K562 (cell line): ENCODE results near the gene ESR2. TPM values are rescaled to one million over a fixed set of nuclear protein-coding genes. Genes with fewer than 3 reads are reported as not detected.

Experiments
- ATF2 ChIP-seq: sonication (generic); formaldehyde crosslinking; IDR thresholded peaks from 2 replicates; pipeline ENCODE4 v1.8.1; 2022; ENCODE audit warnings: missing genetic modification reagents
- CHD2 ChIP-seq: IDR thresholded peaks from 2 replicates; pipeline ENCODE4 v1.6.1; 2011; ENCODE audit warnings: low read depth, low read length
- DDX20 ChIP-seq: fragments of 450-650 bp; IDR thresholded peaks from 2 replicates; pipeline ENCODE4 v1.6.1; 2016; ENCODE audit warnings: missing genetic modification characterization, low read depth, mild to moderate bottlenecking, missing compliant biosample characterization, moderate library complexity
- IRF2 ChIP-seq: sonication (generic); formaldehyde crosslinking; IDR thresholded peaks from 2 replicates; pipeline ENCODE4 v1.8.1; 2022; ENCODE audit warnings: mild to moderate bottlenecking, missing genetic modification reagents
- MEF2A ChIP-seq: IDR thresholded peaks from 2 replicates; pipeline ENCODE4 v1.6.1; 2011; ENCODE audit warnings: low read depth, mild to moderate bottlenecking, low read length, moderate library complexity; ENCODE audit not compliant: control insufficient read depth
- MXI1 ChIP-seq: IDR thresholded peaks from 2 replicates; pipeline ENCODE4 v1.6.1; 2011; ENCODE audit warnings: low read depth, mild to moderate bottlenecking, improper control_type of control experiment, low read length
- NFE2L1 ChIP-seq: fragments of 450-650 bp; IDR thresholded peaks from 2 replicates; pipeline ENCODE4 v1.6.1; 2016; ENCODE audit warnings: missing genetic modification characterization, low read depth, mild to moderate bottlenecking, missing compliant biosample characterization, moderate library complexity, borderline replicate concordance
- NUFIP1 ChIP-seq: fragments of 450-650 bp; IDR thresholded peaks from 2 replicates; pipeline ENCODE4 v1.6.1; 2018; ENCODE audit not compliant: partially characterized antibody
- ZHX1 ChIP-seq: fragments of 150-350 bp; conservative IDR thresholded peaks from 2 replicates; pipeline ENCODE4 v1.6.1; 2014; ENCODE audit warnings: low read length
- polyA plus RNA-seq, 8 experiments: library from polyadenylated mRNA; depleted of rRNA in 4 of 8; stranded (reverse) in 5 of 8; unstranded in 3 of 8; fragments of >200 nt; fragmentation: Nextera tagmentation in 2 of 8; fragmentation: Illumina TruSeq in 1 of 8; extraction: Ambion mirVana in 2 of 8; extraction: Trizol in 1 of 8; gene quantifications; 2 replicates each; pipeline versions ENCODE4 v1.2.1 to v1.2.3, GENCODE V29; 2011 to 2014; ENCODE audit warnings: inconsistent platforms in 1 of 8, missing spikeins in 1 of 8
- total RNA-seq, 7 experiments: library from RNA; depleted of rRNA in 6 of 7; stranded (reverse); fragments of >200 nt in 6 of 7; fragmentation: Illumina TruSeq in 2 of 7; extraction: Trizol in 2 of 7; gene quantifications; 2 replicates each; pipeline versions ENCODE4 v1.2.1 to v1.2.3, GENCODE V29; 2011 to 2021; ENCODE audit warnings: low replicate concordance in 1 of 7
- TF ChIP-seq, protein P1 (sequence below): sonication (generic); formaldehyde crosslinking; IDR thresholded peaks from 2 replicates; pipeline ENCODE4 v1.8.0; 2023; ENCODE audit warnings: mild to moderate bottlenecking, missing genetic modification reagents
- TF ChIP-seq, protein P2 (sequence below): IDR thresholded peaks from 3 replicates; pipeline ENCODE4 v1.6.1; 2011; ENCODE audit warnings: borderline replicate concordance, mild to moderate bottlenecking, moderate library complexity; ENCODE audit not compliant: insufficient read length; ENCODE audit errors: extremely low read depth
- TF ChIP-seq, protein P3 (sequence below): sonication (generic); formaldehyde crosslinking; IDR thresholded peaks from 2 replicates; pipeline ENCODE4 v1.8.0; 2022; ENCODE audit warnings: missing genetic modification reagents, mild to moderate bottlenecking, borderline replicate concordance

ESR2 gene
- total and polyA plus RNA-seq, 9 of the 15 experiments (the other 6 are each of a cell fraction or from before 2014, with no cell fraction given) = 0.07 to 3.8 (median 2.0) TPM

GRCh38 chr14:64338616-64339316, 44.6 kb upstream of the ESR2 start (continued):
- TF ChIP-seq MXI1 (no peak), NUFIP1 (no peak), ATF2 (CRISPR knock-in tag) (no peak), DDX20 (no peak), ZHX1 (no peak), NFE2L1 (no peak), IRF2 (CRISPR knock-in tag) (no peak), MEF2A (no peak), CHD2 (no peak)
- TF ChIP-seq, protein P1, sequence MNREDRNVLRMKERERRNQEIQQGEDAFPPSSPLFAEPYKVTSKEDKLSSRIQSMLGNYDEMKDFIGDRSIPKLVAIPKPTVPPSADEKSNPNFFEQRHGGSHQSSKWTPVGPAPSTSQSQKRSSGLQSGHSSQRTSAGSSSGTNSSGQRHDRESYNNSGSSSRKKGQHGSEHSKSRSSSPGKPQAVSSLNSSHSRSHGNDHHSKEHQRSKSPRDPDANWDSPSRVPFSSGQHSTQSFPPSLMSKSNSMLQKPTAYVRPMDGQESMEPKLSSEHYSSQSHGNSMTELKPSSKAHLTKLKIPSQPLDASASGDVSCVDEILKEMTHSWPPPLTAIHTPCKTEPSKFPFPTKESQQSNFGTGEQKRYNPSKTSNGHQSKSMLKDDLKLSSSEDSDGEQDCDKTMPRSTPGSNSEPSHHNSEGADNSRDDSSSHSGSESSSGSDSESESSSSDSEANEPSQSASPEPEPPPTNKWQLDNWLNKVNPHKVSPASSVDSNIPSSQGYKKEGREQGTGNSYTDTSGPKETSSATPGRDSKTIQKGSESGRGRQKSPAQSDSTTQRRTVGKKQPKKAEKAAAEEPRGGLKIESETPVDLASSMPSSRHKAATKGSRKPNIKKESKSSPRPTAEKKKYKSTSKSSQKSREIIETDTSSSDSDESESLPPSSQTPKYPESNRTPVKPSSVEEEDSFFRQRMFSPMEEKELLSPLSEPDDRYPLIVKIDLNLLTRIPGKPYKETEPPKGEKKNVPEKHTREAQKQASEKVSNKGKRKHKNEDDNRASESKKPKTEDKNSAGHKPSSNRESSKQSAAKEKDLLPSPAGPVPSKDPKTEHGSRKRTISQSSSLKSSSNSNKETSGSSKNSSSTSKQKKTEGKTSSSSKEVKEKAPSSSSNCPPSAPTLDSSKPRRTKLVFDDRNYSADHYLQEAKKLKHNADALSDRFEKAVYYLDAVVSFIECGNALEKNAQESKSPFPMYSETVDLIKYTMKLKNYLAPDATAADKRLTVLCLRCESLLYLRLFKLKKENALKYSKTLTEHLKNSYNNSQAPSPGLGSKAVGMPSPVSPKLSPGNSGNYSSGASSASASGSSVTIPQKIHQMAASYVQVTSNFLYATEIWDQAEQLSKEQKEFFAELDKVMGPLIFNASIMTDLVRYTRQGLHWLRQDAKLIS (CRISPR knock-in tag) = no peak
- TF ChIP-seq, protein P2, sequence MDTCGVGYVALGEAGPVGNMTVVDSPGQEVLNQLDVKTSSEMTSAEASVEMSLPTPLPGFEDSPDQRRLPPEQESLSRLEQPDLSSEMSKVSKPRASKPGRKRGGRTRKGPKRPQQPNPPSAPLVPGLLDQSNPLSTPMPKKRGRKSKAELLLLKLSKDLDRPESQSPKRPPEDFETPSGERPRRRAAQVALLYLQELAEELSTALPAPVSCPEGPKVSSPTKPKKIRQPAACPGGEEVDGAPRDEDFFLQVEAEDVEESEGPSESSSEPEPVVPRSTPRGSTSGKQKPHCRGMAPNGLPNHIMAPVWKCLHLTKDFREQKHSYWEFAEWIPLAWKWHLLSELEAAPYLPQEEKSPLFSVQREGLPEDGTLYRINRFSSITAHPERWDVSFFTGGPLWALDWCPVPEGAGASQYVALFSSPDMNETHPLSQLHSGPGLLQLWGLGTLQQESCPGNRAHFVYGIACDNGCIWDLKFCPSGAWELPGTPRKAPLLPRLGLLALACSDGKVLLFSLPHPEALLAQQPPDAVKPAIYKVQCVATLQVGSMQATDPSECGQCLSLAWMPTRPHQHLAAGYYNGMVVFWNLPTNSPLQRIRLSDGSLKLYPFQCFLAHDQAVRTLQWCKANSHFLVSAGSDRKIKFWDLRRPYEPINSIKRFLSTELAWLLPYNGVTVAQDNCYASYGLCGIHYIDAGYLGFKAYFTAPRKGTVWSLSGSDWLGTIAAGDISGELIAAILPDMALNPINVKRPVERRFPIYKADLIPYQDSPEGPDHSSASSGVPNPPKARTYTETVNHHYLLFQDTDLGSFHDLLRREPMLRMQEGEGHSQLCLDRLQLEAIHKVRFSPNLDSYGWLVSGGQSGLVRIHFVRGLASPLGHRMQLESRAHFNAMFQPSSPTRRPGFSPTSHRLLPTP = no peak
- TF ChIP-seq, protein P3, sequence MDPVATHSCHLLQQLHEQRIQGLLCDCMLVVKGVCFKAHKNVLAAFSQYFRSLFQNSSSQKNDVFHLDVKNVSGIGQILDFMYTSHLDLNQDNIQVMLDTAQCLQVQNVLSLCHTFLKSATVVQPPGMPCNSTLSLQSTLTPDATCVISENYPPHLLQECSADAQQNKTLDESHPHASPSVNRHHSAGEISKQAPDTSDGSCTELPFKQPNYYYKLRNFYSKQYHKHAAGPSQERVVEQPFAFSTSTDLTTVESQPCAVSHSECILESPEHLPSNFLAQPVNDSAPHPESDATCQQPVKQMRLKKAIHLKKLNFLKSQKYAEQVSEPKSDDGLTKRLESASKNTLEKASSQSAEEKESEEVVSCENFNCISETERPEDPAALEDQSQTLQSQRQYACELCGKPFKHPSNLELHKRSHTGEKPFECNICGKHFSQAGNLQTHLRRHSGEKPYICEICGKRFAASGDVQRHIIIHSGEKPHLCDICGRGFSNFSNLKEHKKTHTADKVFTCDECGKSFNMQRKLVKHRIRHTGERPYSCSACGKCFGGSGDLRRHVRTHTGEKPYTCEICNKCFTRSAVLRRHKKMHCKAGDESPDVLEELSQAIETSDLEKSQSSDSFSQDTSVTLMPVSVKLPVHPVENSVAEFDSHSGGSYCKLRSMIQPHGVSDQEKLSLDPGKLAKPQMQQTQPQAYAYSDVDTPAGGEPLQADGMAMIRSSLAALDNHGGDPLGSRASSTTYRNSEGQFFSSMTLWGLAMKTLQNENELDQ = no peak
